Measurements from ENCODE around the gene NIPAL1. TPM values are rescaled to one million over a fixed set of nuclear protein-coding genes. Genes with fewer than 3 reads are reported as not detected.

NIPAL1 gene
- total RNA-seq: 2.4 and 2.5 TPM in 2 replicates

GRCh38 chr4:48016141-48017107, at the start of gene NIPAL1, which contains the start of gene CNGA1:
Gene NIPAL1 (plus strand): TSS chr4:48016772. CDS start chr4:48016840, 68 bp downstream.
Gene CNGA1 (minus strand): TSS chr4:48016681. CDS start chr4:47952689, 63,992 bp downstream.

Other genes starting within 250 kb of the NIPAL1 start
- gene CORIN, start 178.7 kb upstream of the NIPAL1 start, total RNA-seq: 0.10 and 0.33 TPM in 2 replicates
- 3.7 and 6.9 TPM in 2 replicates for gene NFXL1, start 102.2 kb upstream of the NIPAL1 start, total RNA-seq
- gene CNGA1, start 91 bp upstream of the NIPAL1 start, total RNA-seq: not detected in 2 replicates
- 1.4 and 1.5 TPM in 2 replicates for gene TXK, start 117.5 kb downstream of the NIPAL1 start, total RNA-seq